Nasal cavity respiratory epithelium epithelial cell of viscerocranial mucosa (primary cell): ENCODE results near the gene LYRM2. TPM values are rescaled to one million over a fixed set of nuclear protein-coding genes. Genes with fewer than 3 reads are reported as not detected.

Experiments used
- total RNA-seq: library from RNA; depleted of rRNA; stranded (reverse); fragments of >200 nt; gene quantifications from 2 replicates; pipeline ENCODE4 v1.2.3, GENCODE V29; 2014

The LYRM2 gene
- total RNA-seq, result 17.4 and 21.0 TPM in 2 replicates

GRCh38 chr6:89638320-89639195, at the start of gene LYRM2:
Gene LYRM2, minus strand, starts transcription at chr6:89638747. Its CDS starts 31 bp downstream, at chr6:89638716.

Other genes starting within 250 kb of the LYRM2 start
- gene RRAGD, start 226.5 kb downstream of the LYRM2 start, total RNA-seq, result 5.1 and 20.9 TPM in 2 replicates
- 6.5 and 23.2 TPM in 2 replicates for gene ANKRD6, start 205.6 kb downstream of the LYRM2 start, total RNA-seq
- gene MDN1, start 181.0 kb upstream of the LYRM2 start, total RNA-seq, result 23.2 and 36.7 TPM in 2 replicates
- gene CASP8AP2, start 191.1 kb upstream of the LYRM2 start, total RNA-seq, result 9.9 and 16.3 TPM in 2 replicates